Keratinocyte (primary cell): ENCODE data around the gene MRPS12. TPM values are rescaled to one million over a fixed set of nuclear protein-coding genes. Genes with fewer than 3 reads are reported as not detected.

ENCODE experiments used
- DNase-seq: peaks from one replicate; pipeline ENCODE4 v3.0.0-alpha.2; 2011; ENCODE audit warnings: low read depth, missing footprints, low spot score
- FAIRE-seq: peaks from 2 replicates; lab custom pipeline; 2011; peaks lifted over from hg19 to GRCh38; lab: Jason Lieb, UNC
- H2AFZ ChIP-seq: 2 replicates; pipeline ENCODE4 v1.6.0; 2012; ENCODE audit warnings: low read length, control low read depth, inconsistent platforms; ENCODE audit not compliant: control insufficient read depth
- H3K27ac ChIP-seq: 2 replicates; pipeline ENCODE4 v1.5.1; 2011; ENCODE audit warnings: low read length; ENCODE audit not compliant: control insufficient read depth, insufficient read depth
- H3K27me3 ChIP-seq: 3 replicates; pipeline ENCODE4 v1.6.0; 2011; ENCODE audit warnings: low read length; ENCODE audit not compliant: control insufficient read depth, insufficient read depth; ENCODE audit errors: extremely low read depth
- H3K36me3 ChIP-seq, 2 experiments: 2 replicates in 1 of 2; 3 replicates in 1 of 2; pipeline ENCODE4 v1.5.1; 2011; ENCODE audit warnings: low read length in 2 of 2, mild to moderate bottlenecking in 1 of 2; ENCODE audit not compliant: control insufficient read depth in 2 of 2, insufficient read depth in 2 of 2; ENCODE audit errors: extremely low read depth in 1 of 2
- H3K4me1 ChIP-seq: 3 replicates; pipeline ENCODE4 v1.5.1; 2011; ENCODE audit warnings: low read length; ENCODE audit not compliant: control insufficient read depth, insufficient read depth; ENCODE audit errors: extremely low read depth
- H3K4me2 ChIP-seq: 3 replicates; pipeline ENCODE4 v1.6.0; 2011; ENCODE audit warnings: low read depth, low read length; ENCODE audit not compliant: control insufficient read depth, insufficient read depth; ENCODE audit errors: extremely low read depth
- H3K4me3 ChIP-seq, 3 experiments: fragments of 200-600 bp in 1 of 3; sonication (generic) in 1 of 3; 2 replicates in 2 of 3; 3 replicates in 1 of 3; pipeline ENCODE4 v1.5.1; 2011 to 2016; ENCODE audit warnings: low read length in 3 of 3, mild to moderate bottlenecking in 3 of 3, control low read depth in 2 of 3, inconsistent platforms in 1 of 3, low read depth in 1 of 3, mixed read lengths in 1 of 3, mixed run types in 1 of 3, moderate library complexity in 1 of 3; ENCODE audit not compliant: control insufficient read depth in 2 of 3, insufficient read depth in 2 of 3; ENCODE audit errors: extremely low read depth in 1 of 3
- H3K79me2 ChIP-seq: 2 replicates; pipeline ENCODE4 v1.6.0; 2012; ENCODE audit warnings: low read length; ENCODE audit not compliant: control insufficient read depth, insufficient read depth
- H3K9ac ChIP-seq: 3 replicates; pipeline ENCODE4 v1.6.0; 2011; ENCODE audit warnings: low read length; ENCODE audit not compliant: control insufficient read depth, insufficient read depth; ENCODE audit errors: extremely low read depth
- H3K9me1 ChIP-seq: 3 replicates; pipeline ENCODE4 v1.6.0; 2011; ENCODE audit warnings: low read length; ENCODE audit not compliant: control insufficient read depth, insufficient read depth; ENCODE audit errors: extremely low read depth
- H3K9me3 ChIP-seq: 2 replicates; pipeline ENCODE4 v1.5.1; 2012; ENCODE audit warnings: low read depth, low read length; ENCODE audit not compliant: control insufficient read depth
- H4K20me1 ChIP-seq: 3 replicates; pipeline ENCODE4 v1.6.0; 2011; ENCODE audit warnings: low read length; ENCODE audit not compliant: control insufficient read depth, insufficient read depth; ENCODE audit errors: extremely low read depth
- EZH2 ChIP-seq: IDR thresholded peaks from one replicate; pipeline ENCODE4 v1.6.1; 2012; ENCODE audit warnings: inconsistent platforms, mild to moderate bottlenecking, low read length, moderate library complexity
- dilution Hi-C: fragments of 300-500 bp; cut with MboI; formaldehyde crosslinking; loops from one replicate; pipeline ENCODE4 v1.7.0; 2020; ENCODE audit warnings: low sequenced_read_pairs; ENCODE audit not compliant: extremely low pct_ligation_motif_present
- polyA plus RNA-seq, 5 experiments: library from polyadenylated mRNA; depleted of rRNA in 3 of 5; stranded (reverse) in 3 of 5; stranded (forward) in 1 of 5; unstranded in 1 of 5; fragments of >200 nt; gene quantifications; 1 replicate in 1 of 5; 2 replicates in 3 of 5; 3 replicates in 1 of 5; pipeline versions ENCODE4 v1.2.1 to v1.2.3, GENCODE V29; 2011 to 2012; ENCODE audit warnings: missing spikeins in 2 of 5, low read depth in 1 of 5, low replicate concordance in 1 of 5
- TF ChIP-seq, protein P1 (sequence below), 3 experiments: IDR thresholded peaks in 1 of 3; conservative IDR thresholded peaks in 1 of 3; optimal IDR thresholded peaks in 1 of 3; 2 replicates in 2 of 3; 3 replicates in 1 of 3; pipeline versions ENCODE3 to v1.5.1; 2011; ENCODE audit warnings: low read length in 3 of 3, mild to moderate bottlenecking in 3 of 3, moderate library complexity in 2 of 3, control low read depth in 1 of 3, inconsistent platforms in 1 of 3; ENCODE audit not compliant: insufficient read depth in 2 of 3; ENCODE audit errors: extremely low read depth in 1 of 3

The MRPS12 gene
- polyA plus RNA-seq, 1 donor (not counting 4 experiments of a cell fraction or from before 2014, with no cell fraction given), result 37.7 TPM

DNA sequence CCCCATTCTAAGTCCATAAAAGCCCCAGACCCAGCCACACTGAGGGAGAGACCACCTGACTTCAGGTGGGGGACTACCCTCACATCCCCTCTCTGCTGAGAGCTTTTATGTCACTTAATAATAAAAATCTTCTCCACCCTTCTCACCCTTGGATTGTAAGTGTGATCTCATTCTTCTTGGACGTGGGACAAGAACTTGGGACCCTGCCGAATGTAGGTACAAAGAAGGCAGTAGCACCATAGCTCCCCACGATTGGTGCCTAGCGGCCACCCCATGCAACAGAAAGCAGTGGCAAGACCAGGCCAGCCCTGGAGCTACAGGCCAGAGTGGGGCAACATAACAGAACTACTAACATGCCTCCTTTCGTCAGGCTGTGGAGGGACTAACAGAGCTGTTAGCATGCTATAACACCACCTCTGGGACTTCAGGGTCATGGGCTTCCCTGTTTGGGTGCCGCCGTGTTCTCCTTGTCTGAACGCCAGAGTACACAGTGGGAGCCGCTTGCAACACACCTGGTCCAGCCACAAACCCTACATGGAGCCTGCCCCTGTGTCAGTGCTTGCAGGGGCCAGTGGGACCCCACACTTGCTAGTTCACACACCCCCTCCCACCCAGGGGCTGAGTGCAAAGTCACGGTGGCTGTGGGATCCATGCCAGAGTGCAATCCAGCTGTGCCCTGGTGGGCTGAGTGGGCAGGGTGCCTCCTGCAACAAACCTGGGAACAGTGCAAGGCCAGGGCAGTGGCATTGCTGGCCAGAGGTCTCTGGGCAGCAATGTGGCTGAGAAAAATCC, 50.0 kb downstream of the MRPS12 start:
- dilution Hi-C loops, result no loop called here
- FAIRE-seq, result no peak

More for the DNA sequence above, 50.0 kb downstream of the MRPS12 start:
- Histone ChIP-seq H3K9me1 (no peaks in the 10 kb centered on the region), H3K27ac (no peak overlapping the region), H3K4me1 (peaks cover 7% of the 10 kb centered on the region), H3K36me3 (no peaks in the 10 kb centered on the region), H3K4me3 (no peak overlapping the region), H4K20me1 (no peaks in the 10 kb centered on the region), H2AFZ (no peak overlapping the region), H3K9me3 (no peaks in the 10 kb centered on the region), H3K4me2 (no peak overlapping the region), H3K79me2 (no peaks in the 10 kb centered on the region), H3K9ac (no peak overlapping the region), H3K27me3 (no peaks in the 10 kb centered on the region)
- no peak for DNase-seq
- TF ChIP-seq EZH2, result no peak
- TF ChIP-seq, protein P1, sequence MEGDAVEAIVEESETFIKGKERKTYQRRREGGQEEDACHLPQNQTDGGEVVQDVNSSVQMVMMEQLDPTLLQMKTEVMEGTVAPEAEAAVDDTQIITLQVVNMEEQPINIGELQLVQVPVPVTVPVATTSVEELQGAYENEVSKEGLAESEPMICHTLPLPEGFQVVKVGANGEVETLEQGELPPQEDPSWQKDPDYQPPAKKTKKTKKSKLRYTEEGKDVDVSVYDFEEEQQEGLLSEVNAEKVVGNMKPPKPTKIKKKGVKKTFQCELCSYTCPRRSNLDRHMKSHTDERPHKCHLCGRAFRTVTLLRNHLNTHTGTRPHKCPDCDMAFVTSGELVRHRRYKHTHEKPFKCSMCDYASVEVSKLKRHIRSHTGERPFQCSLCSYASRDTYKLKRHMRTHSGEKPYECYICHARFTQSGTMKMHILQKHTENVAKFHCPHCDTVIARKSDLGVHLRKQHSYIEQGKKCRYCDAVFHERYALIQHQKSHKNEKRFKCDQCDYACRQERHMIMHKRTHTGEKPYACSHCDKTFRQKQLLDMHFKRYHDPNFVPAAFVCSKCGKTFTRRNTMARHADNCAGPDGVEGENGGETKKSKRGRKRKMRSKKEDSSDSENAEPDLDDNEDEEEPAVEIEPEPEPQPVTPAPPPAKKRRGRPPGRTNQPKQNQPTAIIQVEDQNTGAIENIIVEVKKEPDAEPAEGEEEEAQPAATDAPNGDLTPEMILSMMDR (optimal IDR thresholded peaks at IDR 0.05 in 1 of 3, IDR thresholded peaks at IDR 0.05 in 1 of 3, conservative IDR thresholded peaks at IDR 0.05 in 1 of 3; ENCODE audit: extremely low read depth in 1 of 3, insufficient read depth in 2 of 3, low read length in 3 of 3), result no peak

Other genes with a start within 250 kb of the MRPS12 start
- gene CAPN12, start 186.5 kb upstream of the MRPS12 start, polyA plus RNA-seq, result 5.6 to 20.4 TPM (median 6.0 TPM) in 3 replicates
- gene LGALS7, start 157.4 kb upstream of the MRPS12 start, polyA plus RNA-seq, result 9.1 to 19.7 TPM (median 19.6 TPM) in 3 replicates
- 1,330 to 7,133 TPM (median 1,668 TPM) in 3 replicates for gene LGALS7B, start 141.7 kb upstream of the MRPS12 start, polyA plus RNA-seq
- gene LGALS4, start 118.0 kb upstream of the MRPS12 start, polyA plus RNA-seq, result 0.11 to 0.30 TPM (median 0.13 TPM) in 3 replicates
- gene ECH1, start 99.2 kb upstream of the MRPS12 start, polyA plus RNA-seq, result 64.9 to 85.5 TPM (median 72.1 TPM) in 3 replicates
- 144 to 343 TPM (median 308 TPM) in 3 replicates for gene HNRNPL, start 81.0 kb upstream of the MRPS12 start, polyA plus RNA-seq
- 3.2 to 6.3 TPM (median 4.3 TPM) in 3 replicates for gene RINL, start 52.7 kb upstream of the MRPS12 start, polyA plus RNA-seq
- gene SIRT2, start 31.3 kb upstream of the MRPS12 start, polyA plus RNA-seq, result 46.6 to 57.4 TPM (median 47.6 TPM) in 3 replicates
- 12.3 to 14.4 TPM (median 13.7 TPM) in 3 replicates for gene NFKBIB, start 31.0 kb upstream of the MRPS12 start, polyA plus RNA-seq
- 0.14 to 0.24 TPM (median 0.17 TPM) in 3 replicates for gene CCER2, start 18.8 kb upstream of the MRPS12 start, polyA plus RNA-seq
- 13.9 to 19.2 TPM (median 16.4 TPM) in 3 replicates for gene SARS2, start 181 bp upstream of the MRPS12 start, polyA plus RNA-seq
- gene FBXO17, start 44.8 kb downstream of the MRPS12 start, polyA plus RNA-seq, result 5.4 to 7.7 TPM (median 6.5 TPM) in 3 replicates
- gene FBXO27, start 101.6 kb downstream of the MRPS12 start, polyA plus RNA-seq, result 4.4 to 6.9 TPM (median 4.4 TPM) in 3 replicates
- 0.08 to 0.28 TPM (median 0.09 TPM) in 3 replicates for gene ACP7, start 153.4 kb downstream of the MRPS12 start, polyA plus RNA-seq
- gene PAK4, start 194.8 kb downstream of the MRPS12 start, polyA plus RNA-seq, result 9.8 to 17.4 TPM (median 11.2 TPM) in 3 replicates